GM23248 (cell line): ENCODE results near the gene PRDM16.

ENCODE experiments used
- EZH2 ChIP-seq: fragments of 200-600 bp; sonication (generic); IDR thresholded peaks from 2 replicates; pipeline ENCODE4 v1.6.1; 2018; ENCODE audit warnings: antibody characterized with exemption, mild to moderate bottlenecking; ENCODE audit not compliant: insufficient read depth, poor library complexity, severe bottlenecking
- EZH2phosphoT487 ChIP-seq: fragments of 200-600 bp; sonication (generic); IDR thresholded peaks from 2 replicates; pipeline ENCODE4 v1.6.1; 2018; ENCODE audit warnings: antibody characterized with exemption, moderate library complexity, mild to moderate bottlenecking, low read depth; ENCODE audit not compliant: insufficient read depth

DNA sequence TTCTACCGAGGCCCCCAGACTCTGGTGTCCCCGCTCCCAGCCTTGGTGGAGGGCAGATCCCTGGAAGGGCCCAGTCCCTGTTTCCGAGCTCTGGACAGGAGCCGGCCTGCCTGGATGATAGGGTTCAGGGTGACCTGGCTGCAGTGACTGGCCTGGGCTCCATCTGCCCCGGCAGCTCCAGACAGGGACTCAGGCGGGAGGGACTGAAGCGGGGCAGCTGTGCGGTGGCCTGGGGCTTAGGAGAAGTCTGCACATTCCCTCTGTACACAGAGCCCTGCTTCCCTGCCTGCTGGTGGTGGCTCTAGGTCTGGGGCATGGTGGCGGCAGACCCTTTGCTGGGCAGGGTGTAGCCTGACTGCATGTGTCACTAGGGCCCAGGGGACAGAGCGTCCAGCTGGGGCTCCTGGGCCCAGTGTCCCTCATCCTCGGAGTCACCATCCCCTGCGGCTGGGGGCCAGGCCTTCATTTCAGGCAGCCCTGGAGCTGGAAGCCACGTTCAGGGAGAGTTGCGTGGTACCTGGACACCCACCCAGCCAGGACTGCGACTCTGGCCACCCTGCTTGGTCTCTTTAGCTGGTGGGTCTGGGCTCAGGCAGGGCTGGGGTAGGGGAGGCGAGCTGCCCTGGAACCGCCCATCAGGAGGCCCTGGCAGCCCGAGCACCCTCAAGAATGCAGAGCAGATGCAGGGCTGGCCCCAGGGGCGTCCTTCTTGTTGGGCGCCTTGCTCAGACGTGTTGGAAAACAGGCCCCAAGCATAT lies 395.1 kb downstream of the PRDM16 start:
- TF ChIP-seq EZH2 (no peak), EZH2phosphoT487 (no peak)
